HG03439 (cell line): ENCODE measurements around the gene CLRN2.
"Not testable (repeated sequence)": the region's sequence is repeated elsewhere in the genome, so short reads cannot be mapped to it uniquely, and the experiment has no call there.

Experiments
- ATAC-seq: cut with Tn5 transposase; IDR thresholded peaks from one replicate; pipeline ENCODE4 v1.9.1; 2021; ENCODE audit warnings: mild to moderate bottlenecking, moderate library complexity; ENCODE audit not compliant: unreplicated experiment

The CLRN2 gene

DNA sequence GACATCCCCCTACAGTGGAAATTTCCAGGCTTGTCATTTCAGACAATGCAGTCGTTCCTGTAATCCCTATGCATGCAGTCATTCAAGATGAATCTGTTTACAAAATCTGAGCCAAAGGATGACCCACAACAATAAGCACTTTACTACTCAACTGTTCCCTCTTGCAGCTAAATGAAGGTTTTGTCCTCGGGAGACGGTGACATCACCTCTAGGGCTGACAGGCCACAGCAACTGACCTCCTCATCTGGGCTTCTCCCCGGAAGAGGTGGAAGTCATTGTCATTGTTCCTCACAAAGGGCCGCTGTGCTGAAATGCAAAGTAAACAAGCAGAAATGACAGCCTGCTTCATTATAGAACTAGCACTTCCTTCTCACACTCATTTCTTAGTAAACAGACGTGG is 29.2 kb downstream of the CLRN2 start:
- no peak for ATAC-seq

GRCh38 chr4:17544831-17545234 is 29.9 kb downstream of the CLRN2 start:
- no peak for ATAC-seq

DNA sequence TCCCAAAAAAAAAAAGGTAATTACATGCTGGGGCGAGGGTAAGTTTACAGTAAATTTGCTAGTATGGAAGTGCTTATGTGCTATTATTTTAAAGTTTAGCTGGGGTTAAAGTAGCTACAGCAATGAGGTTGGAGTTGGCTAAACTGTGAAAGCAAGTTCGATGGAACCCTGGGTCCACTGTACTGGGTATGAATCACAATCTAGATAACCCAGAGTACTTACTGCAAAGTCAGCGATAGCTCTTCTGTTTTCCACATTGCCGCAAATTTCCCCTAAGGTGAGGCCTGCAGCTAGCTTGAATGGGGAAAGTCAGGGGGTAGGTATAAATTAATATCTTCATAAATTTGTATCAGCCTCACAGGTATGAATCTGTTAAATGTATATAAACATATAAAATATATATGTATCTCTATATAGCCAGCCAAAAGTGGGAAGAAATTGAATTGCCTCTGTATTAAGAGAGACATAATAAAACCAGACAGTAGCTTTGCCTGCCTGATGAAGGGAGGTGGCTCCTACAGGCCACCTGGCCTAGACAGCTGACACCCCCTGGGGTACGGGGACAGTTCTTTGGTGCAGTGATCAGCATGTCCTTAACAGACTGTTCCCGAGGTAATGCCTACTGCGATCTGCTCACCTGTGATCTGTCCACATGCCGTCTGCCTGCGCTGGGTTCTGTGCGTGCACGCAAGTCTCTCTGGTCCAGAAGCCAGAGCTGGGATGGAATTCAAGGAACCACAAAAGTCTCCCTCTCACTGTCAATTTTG is 30.6 kb downstream of the CLRN2 start:
- no peak for ATAC-seq

GRCh38 chr4:17546222-17546621 is 31.3 kb downstream of the CLRN2 start:
- no peak for ATAC-seq

GRCh38 chr4:17546678-17547077 is 31.7 kb downstream of the CLRN2 start:
- no peak for ATAC-seq

GRCh38 chr4:17550549-17550948 is 35.6 kb downstream of the CLRN2 start:
- ATAC-seq, result no peak

DNA sequence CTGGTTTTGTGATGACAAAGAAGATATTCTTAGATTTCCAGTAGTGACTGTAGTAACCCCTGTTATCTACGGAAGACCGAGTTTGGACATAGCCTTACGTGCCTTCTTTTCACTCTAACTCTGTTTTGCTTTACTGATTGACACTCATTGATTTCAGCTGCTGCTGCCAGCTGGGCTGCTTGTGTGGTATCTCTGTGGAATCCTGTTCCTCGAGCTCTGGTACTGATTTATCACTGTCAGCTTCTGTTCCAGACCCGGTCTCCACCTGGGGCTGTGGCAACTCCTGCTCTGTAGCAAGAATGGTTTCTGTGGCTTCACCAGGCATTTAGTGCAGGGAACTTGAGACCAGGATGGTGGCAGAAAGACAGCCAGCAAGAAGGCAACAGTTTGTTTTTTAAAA is 37.5 kb downstream of the CLRN2 start:
- ATAC-seq, result no peak

- no peak for ATAC-seq
Observed at GRCh38 chr4:17554568-17554967, 39.6 kb downstream of the CLRN2 start.

DNA sequence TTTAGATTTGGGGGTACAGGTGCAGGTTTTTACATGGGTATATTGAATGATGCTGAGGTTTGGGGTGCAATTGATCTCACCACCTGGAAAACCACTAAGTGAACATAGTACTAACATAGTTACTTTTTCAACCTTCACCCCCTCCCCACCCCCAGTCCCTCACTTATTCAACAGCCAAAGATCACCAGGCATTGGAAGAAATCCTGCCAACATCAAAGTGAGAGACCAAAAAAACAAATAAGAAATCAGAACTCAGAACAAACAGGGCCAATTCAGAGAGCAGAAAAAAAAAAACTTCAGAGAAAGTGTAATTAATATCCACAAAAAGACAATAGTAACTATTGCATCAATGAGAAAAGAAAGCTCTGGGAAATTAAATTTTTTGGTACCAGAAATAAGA is 41.5 kb downstream of the CLRN2 start:
- no peak for ATAC-seq

- ATAC-seq, result no peak
Observed at GRCh38 chr4:17557880-17558279, 42.9 kb downstream of the CLRN2 start.

- ATAC-seq, result no peak
Observed at GRCh38 chr4:17558941-17559708, 44.2 kb downstream of the CLRN2 start.

GRCh38 chr4:17559709-17560048 is 44.7 kb downstream of the CLRN2 start:
- ATAC-seq, result no peak

DNA sequence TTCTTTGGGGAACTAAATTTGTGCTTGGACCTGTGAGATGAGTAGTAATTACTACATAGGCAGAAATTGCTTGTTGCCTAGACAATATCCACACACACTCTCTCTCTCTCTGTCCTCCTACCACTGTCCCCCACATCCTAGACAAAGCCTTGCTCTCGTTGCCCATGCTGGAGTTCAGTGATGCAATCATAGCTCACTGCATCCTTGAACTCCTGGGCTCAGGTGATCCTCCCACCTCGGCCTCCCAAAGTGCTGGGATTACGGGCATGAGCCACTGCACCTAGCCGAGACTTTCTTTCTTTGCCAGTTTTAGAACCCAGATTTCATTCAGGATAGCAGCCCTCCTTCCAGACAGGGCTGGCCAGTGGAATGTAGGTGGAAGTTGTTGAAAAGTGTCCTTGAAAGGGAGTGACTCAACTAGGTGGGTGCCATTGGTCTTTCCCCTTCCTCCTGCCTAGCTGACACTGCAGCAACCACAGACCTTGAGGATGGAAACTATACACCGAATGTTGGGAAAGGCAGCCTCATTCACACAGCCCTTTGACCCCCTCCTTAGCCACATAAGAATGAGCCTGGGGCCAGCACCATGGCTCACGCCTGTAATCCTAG is 45.2 kb downstream of the CLRN2 start:
- no peak for ATAC-seq

- no peak for ATAC-seq
Observed at GRCh38 chr4:17561195-17561909, 46.4 kb downstream of the CLRN2 start.

GRCh38 chr4:17562157-17562556 is 47.2 kb downstream of the CLRN2 start:
- ATAC-seq, result no peak

GRCh38 chr4:17565846-17566245 is 50.9 kb downstream of the CLRN2 start:
- no peak for ATAC-seq

- ATAC-seq, result no peak
Observed at GRCh38 chr4:17567271-17567670, 52.3 kb downstream of the CLRN2 start.

- ATAC-seq, result no peak
Observed at GRCh38 chr4:17574206-17574605, 59.2 kb downstream of the CLRN2 start.

GRCh38 chr4:17575177-17575576 is 60.2 kb downstream of the CLRN2 start:
- not testable (repeated sequence) for ATAC-seq
